CD1c-positive myeloid dendritic cell (primary cell): Measurements from ENCODE around the gene SLC7A7.
"Not testable (repeated sequence)": the region's sequence is repeated elsewhere in the genome, so short reads cannot be mapped to it uniquely, and the experiment has no call there.

Source experiments
- DNase-seq: peaks from one replicate; pipeline ENCODE4 v3.0.0-alpha.2; 2016; ENCODE audit errors: extremely low spot score

The SLC7A7 gene

DNA sequence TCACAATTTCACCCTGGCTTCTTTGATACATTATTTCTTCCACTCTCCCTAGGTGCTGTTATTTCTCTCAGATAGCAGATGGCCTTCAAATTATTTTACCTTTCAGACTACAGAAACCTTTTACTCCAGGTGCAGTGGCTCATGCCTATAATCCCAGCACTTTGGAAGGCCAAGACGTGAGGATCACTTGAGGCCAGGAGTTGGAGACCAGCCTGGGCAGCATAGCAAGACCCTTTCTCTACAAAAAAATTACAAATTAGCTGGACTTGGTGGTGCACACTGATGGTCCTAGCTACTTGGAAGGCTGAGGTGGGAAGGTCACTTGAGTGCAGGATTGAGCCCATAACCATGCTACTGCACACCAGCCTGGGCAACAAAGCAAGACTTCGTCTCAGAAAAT, 23.1 kb downstream of the SLC7A7 start:
- DNase-seq: no peak

DNA sequence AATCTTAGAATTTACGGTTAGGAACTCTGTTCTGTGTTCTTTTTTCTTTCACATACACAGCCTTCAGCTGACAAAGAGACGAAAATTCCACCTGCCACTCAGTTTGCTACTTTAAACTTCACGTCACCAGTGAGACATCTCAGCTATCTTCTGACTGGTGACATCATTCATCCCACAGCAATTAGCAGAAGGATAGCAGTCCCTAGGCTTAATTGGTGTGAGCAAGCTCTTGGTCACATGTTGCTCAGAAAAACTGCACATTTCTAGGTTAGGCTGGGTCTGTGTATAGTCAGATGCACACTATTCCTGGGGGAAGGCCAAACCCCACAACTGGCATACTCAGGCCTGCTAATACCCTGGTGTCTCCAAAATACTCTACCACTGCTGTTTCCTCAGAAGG, 23.9 kb downstream of the SLC7A7 start:
- peak; percentile 79 for DNase-seq

DNA sequence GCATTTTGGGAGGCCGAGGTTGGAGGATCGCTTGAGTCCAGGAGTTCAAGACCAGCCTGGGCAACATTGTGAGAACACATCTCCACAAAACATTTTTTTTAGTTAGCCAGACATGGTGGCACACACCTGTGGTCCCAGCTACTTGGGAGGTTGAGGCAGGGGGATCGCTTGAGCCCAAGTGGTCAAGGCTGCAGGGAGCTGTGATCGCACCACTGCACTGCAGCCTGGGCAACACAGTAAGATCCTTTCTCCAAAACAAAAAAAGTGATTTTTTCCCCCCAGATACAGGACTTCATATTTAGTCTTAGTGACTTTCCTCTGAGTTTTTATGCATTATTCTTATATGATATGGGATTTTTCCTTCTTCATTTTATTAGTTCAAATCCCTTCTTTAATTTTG, 28.6 kb downstream of the SLC7A7 start:
- DNase-seq: no peak

DNA sequence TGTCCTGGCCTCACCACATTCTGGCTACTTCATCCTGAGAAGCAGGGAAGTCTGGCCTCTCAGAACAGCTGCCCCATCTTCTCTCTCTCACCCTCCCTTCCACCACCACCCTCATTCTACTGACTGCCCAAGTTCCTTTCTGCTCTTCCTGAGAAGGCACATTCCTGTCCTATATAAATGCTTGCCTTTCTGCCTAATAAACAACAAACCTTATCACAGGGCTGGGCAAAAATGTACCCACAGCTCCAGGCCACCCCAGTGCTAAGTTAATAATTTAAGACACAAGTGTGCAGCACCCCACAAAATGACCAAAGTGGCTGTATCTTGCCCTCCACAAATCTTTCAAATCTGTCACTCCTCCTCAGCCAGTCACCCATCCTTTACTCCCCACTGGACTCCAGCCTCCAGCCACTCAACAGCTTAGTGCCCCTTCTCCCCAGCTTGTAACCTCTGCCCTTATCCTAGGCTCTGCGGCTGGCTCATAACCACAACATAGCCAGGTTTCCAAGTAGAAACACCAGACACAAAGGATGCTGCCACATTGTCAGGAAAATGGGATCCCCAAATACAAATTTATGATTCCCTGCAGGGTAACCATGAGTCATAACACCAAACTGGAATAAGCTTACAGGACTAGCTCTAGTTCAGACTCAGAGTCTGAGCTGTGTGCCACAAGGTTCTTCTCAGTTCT, 33.8 kb downstream of the SLC7A7 start:
- DNase-seq: no peak

DNA sequence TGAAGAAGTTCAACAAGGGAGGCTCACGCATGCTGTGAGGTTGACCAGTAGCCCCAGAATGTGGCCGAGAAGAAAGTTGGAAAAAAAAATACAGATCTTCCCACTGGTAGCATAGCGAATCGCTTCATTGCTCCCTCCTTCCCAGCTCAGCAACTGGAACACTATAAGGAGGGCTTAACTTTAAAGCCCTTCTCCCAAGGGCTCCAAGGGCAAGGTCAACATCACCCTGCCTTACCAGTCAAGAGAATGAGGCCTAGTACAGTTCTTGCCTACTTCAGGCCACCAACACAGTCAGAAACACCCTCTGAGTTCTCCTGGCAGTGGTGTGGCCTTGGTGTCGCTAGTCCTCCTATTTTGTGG, 34.3 kb downstream of the SLC7A7 start:
- no peak for DNase-seq

DNA sequence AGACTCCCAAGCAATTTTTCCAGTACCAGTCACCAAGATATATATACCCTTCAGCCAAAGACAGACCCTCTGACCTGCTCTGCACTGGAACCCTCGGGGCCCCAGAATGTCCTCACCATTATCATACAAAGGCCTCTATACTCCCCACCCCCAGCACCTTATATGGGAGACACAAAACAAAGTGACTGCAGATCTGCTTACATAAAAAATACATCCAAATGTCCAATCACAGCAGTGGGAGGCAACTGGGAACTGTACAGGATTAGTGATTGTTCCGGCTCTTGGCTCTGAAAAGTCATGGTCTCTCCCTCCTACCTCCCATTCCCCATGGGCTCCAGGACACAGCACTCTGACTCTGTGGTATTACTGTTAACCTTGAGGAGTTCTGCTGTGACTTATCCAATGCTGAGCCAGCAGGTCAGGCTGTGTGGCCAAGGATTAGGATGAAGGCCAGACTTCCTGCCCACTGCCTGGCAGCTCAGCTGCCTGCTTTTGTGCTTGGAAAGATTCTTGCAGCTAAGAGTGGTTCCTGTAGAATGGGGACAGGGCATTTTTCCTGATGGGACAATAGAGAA, 35.0 kb downstream of the SLC7A7 start:
- no peak for DNase-seq

DNA sequence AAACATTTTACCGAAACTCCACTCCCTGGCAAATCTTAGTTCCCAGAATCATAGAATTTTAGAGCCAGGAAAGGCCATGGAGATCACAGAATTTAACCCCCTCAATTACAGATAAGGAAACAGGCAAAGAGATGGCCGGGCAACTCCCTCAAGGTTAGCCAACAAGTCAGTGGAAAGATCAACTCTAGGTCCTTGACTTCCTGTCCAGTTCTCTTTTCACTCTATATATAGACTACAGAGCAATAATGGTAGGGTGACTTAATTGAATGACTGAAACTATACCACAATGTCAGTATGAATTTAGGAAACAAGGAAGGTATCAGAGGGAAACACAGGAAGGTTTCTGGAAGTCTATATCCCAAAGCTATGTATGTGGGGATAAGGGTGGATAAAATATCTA, 37.2 kb downstream of the SLC7A7 start:
- DNase-seq: no peak

DNA sequence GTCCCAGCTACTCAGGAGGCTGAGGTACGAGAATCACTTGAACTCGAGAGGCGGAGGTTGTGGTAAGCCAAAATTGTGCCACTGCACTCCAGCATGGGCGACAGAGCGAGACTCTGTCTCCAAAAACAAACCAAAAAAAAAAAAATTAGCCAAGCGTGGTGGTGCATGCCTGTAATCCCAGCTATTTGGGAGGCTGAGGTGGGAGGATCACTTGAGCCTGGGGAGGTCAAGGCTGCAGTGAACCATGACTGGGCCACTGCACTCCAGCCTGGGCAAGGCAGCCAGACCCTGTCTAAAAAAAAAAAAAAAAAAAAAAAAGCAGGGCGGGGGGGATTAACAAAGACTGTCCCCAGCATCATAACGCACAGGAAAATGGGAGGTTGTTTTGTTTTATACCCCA, 38.4 kb downstream of the SLC7A7 start:
- not testable (repeated sequence) for DNase-seq

DNA sequence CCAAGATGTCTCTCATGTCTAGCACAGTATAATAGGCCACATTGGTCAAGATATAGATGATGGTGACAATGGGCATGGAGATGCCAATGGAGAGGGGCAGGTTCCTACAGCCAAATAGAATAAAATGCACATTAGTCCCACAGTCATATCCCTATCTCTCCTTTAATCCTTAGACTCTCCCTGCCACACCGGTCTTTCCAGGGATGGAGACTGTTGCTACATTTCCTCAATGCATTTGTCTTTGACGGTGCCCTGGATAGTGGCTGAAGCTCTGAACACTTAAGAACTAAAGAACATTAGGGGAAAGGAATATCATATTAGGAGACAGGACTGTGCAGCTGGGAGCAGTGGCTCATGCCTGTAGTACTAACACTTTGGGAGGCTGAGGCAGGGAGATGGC, 39.0 kb downstream of the SLC7A7 start:
- no peak for DNase-seq

DNA sequence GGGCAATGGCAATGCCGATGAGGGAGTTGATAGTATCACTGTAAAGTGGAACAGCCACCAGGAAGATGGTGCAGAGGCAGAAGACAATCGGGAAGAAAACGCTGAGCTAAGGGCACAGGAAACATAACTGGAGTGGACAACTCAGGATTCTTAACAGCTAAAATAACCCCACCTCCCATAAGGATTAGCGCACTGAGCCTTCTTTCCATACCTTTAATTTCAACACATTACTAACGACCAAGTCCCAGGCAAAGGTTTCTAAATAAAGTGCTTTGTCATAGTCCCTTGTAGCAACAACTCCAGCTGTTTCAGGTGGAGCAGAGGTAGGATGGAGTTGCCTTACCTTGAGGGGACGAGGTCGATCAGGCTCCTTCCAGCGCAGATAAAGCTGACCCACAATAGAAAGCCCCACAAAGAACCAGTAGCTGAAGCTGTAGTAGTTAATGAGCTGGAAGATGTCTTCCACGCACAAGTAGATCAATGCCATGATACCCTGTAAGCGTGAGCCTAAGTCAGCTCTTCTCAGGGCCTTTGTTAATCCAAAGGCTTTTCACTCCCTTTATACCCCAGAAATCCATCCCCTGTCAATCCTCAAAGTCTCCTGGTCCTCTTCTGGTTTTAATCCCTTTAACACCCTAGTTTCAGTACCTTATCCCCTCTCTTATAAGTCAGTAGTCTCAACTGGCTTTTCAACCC, 41.1 kb downstream of the SLC7A7 start:
- DNase-seq: no peak

DNA sequence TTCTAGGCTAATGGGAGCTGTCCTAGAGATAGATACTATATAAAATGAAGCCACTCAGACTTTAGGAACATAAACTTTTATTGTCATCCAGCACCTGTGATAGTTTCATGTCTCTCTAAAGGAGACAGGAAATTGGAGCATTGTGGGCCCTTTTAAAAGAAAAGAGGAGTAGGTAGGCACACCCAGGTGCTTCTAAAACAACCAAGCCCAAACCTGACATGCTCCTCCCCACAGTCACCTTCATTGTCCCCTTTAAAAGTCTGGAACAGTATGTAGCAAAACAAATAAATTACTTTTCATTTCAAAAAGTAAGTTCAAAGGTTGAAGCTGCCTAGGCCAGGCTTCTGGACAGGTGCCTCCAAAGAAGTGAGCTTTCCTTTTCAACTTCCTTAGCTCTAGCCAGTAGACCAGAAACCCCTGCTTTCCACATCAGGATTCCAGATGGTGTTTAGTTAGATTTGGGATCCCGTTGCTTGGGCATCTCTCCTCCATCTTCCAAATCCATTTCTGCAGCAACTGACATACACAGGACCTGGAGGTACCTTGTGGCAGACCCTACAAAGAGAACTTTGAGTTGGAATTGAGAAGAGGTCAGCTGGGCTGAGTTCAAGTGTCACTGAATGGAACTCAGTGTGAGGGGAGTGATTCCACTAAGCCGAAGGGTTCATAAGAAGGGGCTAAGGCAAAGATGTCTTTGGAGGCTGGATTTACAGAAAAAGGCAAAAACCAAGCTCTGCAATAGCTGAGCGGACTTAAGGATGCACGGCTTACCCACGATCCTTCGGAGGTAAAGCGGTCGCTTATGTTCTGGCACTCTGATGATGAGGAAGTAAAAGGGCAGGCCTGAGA, 41.8 kb downstream of the SLC7A7 start:
- DNase-seq: no peak

DNA sequence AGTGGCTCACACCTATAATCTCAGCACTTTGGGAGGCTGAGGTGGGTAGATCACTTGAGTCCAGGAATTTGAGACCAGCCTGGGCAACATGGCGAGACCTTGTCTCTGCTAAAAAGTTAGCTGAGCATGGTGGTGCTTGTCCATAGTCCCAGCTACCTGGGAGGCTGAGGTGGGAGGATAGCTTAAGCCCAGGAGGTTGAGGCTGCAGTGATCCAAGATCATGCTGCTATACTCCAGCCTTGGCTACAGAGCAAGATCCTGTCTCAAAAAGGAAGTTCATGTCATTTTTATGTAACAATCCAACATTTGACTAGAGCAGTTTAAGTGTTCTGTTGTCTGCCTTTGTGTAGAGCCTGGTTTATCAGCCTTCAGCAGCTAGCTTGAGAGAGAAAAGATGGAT, 42.5 kb downstream of the SLC7A7 start:
- DNase-seq: no peak

DNA sequence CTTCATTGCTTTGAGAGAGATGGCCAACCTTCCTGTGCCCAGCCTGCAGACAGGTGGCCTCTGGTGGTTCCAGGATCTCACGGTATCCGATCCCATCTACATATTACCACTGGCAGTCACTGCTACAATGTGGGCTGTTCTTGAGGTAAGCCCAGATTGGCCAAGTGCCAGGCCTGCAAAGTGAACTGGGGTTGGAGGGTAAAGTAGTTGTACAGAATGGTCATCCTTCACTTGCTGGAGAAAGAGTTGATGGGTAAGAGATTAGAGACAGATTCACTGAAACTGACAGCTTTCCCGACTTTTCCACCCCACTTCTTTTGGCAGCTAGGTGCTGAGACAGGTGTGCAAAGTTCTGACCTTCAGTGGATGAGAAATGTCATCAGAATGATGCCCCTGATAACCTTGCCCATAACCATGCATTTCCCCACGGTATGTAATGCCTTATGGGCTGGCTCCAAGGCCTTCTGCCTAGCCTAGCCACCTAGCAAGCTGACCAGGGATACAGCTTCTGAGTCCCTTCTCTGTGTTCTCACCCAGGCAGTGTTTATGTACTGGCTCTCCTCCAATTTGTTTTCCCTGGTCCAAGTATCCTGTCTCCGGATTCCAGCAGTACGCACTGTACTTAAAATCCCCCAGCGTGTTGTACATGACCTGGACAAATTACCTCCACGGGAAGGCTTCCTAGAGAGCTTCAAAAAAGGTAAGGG, 44.6 kb downstream of the SLC7A7 start:
- DNase-seq: no peak

DNA sequence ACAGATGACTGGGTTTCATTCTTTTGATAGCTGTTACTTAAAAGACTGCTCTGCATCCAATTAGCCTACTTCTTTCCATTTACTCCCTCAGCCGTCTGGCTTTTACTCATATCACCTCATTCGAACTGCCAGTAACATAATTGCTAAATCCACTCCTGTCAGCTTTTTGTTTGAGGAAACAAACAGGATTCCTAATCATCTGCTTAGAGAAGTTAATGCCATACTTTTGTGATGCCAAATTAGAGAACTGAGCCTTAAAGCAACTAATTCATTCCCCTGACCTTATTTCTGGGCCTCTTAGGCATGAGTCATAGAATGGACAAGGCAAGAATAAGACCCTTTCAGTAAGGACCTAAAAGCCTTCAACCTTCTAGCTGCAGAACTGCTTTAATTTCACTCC, 45.9 kb downstream of the SLC7A7 start:
- peak; percentile 56 for DNase-seq

DNA sequence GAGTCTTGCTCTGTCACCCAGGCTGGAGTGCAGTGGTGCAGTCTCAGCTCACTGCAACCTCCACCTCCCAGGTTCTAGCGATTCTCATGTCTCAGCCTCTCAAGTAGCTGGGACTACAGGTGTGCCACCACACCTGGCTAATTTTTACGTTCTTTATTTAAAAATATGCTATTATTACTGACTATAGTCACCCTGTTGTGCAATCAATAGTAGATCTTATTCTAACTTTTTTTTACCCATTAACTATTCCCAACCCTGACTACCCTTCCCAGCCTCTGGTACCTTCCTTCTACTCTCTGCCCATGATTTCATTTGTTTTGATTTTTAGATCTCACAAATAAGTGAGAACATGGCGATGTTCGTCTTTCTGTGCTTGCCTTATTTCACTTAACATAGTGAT, 46.3 kb downstream of the SLC7A7 start:
- no peak for DNase-seq

DNA sequence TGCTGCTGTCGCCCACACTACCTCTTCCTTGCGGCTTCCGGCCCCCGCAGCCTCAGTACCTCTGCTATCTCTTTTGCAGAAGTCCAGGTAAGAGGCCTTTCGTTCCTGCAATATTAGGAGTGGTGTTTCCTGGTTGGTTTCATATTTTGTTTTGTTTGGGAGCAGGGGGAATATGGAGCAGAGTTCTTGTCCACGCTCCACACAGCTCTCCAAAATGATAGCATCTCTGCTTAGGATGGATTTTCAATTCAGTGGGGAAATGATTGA, 48.0 kb downstream of the SLC7A7 start:
- DNase-seq: no peak

DNA sequence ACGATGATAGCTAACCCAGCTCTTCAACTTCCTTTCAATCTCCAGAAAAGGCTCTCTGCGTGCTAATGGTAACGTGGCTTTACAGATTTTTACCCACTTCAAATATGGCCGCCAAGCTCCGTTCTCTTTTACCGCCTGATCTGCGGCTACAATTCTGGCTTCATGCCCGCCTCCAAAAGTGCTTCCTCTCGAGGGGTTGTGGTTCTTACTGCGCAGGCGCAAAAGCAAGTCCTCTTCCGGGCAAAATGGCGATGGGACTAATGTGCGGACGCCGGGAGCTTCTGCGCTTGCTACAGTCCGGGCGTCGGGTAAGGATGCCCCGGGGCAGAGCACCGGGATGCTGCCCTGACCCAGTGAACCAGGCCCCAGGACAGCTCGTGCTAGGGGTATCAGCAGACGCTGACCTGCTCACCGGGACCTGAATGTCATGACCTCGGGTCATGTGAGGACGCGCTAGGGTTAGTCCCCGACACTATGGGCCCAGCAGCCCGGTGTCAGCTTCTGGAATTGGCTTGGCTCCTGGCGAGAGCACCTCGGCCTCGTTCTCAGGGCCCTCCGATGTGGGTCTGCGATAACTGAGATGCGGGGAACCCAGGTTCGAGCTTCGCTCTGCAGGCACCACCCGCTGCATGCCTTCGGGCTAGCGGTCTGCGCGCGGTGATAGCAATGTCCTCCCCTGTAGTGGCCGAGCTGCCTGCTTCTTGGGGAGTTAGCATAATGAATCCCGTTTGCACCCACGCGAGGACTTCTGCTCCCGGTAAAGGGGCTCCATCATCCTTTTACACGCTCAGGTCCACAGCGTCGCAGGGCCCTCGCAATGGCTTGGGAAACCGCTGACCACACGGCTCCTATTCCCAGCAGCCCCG, 48.5 kb downstream of the SLC7A7 start, which contains the start of gene OXA1L:
Gene OXA1L (plus strand): TSS at position 232 of the 866 bp plus-strand sequence. CDS start 14 bp downstream, at position 246.
- peak; percentile 99 for DNase-seq

DNA sequence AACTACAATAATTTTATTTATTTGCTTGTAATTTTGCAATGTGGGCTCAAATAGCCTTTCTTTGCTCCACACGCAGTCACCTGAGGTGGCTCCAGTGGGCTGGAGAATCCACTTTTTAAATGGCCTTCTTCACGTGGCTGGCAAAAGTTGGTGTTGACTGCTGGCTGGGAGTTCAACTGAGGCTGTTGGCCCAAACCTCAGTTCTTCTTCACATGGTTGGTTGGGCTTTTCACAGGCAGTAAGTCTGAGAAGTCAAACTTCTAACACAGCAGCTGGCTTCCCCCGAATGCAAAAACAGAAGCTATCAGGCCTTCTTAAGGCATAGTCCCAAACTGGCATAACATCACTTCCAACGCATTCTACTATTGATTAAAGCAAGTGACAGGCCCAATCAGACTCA, 50.9 kb downstream of the SLC7A7 start:
- no peak for DNase-seq

DNA sequence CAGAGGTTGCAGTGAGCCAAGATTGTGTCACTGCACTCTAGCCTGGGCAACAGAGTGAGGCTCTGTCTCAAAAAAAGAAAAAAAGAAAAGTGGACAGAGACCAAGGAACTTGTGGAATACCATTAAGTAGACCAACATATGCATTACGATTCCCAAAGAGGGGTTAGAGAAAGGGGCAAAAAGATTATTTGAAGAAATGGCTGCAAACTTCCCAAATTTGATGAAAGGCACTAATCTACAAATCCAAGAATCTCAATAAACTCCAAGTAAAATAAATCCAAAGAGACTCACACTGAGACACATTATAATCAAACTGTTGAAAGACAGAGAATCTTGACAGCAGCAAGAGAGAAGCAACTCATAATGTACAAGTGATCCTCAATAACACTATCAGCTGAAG, 53.5 kb downstream of the SLC7A7 start:
- no peak for DNase-seq

DNA sequence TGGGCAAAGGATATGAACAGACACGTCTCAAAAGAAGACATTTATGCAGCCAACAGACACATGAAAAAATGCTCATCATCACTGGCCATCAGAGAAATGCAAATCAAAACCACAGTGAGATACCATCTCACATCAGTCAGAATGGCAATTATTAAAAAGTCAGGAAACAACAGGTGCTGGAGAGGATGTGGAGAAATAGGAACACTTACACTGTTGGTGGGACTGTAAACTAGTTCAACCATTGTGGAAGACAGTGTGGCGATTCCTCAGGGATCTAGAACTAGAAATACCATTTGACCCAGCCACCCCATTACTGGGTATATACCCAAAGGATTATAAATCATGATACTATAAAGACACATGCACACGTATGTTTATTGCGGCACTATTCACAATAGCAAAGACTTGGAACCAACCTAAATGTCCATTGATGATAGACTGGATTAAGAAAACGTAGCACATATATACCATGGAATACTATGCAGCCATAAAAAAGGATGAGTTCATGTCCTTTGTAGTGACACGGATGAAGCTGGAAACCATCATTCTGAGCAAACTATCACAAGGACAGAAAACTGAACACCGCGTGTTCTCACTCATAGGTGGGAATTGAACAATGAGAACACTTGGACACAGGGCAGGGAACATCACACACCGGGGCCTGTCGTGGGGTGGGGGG, 57.1 kb downstream of the SLC7A7 start:
- not testable (repeated sequence) for DNase-seq
